HG02610 (cell line): ENCODE measurements around the gene NADK.

Source experiments
- ATAC-seq: cut with Tn5 transposase; IDR thresholded peaks from one replicate; pipeline ENCODE4 v1.9.1; 2021; ENCODE audit warnings: mild to moderate bottlenecking, moderate library complexity; ENCODE audit not compliant: unreplicated experiment

NADK gene

GRCh38 chr1:1768249-1768992 is 9.8 kb downstream of the NADK start:
- no peak for ATAC-seq

DNA sequence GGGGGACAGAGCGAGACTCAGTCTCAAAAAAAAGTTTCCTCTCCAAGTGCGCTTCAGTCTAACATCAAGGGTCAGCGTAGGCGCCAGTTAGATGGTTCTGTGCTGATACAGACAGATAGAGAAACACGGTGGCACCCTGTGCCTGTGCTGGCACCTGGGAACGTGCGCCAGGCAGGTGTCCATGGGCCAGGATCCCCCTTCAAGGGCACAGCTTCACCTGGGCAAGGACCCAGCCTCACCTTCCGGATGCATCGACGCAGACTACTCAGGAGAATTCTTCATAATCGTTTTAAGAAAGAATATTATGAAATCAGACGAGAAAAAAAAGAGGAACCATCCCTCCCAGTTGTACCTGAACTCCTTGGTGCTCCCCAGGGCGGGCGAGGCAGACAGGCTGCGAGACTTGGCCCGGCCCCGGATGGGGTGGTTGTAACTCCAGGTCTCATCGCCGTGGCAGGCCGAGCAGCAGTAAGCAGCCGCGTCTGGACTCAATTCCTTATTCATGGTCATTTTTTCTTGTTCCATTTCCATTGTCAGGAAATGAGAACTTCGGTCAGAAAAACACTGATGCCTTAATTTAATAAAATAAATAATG is 13.3 kb downstream of the NADK start:
- ATAC-seq = no peak

DNA sequence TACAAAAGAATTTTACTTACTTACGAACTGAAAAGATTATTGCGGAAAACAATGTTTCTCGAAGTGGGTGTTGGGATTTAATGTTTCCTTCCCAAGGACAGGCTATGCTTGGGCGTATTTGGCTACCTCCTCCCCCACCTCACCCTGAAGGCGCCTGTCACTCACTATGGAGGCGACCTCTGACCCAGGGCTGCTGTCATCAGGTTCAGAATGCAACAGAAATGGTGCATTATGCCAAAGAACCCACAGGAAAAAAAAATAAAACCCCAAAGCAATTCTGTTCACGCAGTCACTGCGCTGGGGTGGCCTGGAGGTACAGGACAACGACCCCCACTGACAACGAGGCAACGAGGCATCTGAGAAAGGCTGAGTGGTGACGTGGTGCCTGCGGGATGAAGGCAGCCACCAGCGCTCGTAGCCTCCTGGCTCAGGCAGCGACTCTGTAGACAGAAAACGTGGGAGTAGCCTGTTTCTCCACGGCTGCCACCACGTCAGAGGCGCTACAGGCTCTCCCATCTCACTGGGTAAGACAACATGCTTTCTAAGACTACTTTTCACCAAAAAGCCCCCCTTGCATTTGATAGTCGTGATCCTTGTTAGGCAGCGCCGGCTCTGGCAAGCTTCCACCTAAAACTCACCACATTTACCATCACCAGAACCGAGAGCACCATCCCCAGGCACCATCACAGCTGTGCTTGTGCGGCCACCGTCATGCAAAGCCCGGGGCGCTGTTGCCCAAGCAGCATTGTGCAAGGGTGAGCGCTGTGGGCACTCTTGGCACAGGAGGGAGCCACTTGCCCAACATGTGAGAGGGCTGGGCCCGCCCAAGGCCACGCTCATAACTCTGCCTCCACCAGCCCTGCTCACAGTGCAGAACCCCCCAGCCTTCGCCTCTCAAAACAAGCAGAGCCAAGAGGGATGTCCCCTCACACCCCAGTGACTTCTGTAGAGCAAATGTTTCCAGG is 14.3 kb downstream of the NADK start:
- ATAC-seq = no peak

DNA sequence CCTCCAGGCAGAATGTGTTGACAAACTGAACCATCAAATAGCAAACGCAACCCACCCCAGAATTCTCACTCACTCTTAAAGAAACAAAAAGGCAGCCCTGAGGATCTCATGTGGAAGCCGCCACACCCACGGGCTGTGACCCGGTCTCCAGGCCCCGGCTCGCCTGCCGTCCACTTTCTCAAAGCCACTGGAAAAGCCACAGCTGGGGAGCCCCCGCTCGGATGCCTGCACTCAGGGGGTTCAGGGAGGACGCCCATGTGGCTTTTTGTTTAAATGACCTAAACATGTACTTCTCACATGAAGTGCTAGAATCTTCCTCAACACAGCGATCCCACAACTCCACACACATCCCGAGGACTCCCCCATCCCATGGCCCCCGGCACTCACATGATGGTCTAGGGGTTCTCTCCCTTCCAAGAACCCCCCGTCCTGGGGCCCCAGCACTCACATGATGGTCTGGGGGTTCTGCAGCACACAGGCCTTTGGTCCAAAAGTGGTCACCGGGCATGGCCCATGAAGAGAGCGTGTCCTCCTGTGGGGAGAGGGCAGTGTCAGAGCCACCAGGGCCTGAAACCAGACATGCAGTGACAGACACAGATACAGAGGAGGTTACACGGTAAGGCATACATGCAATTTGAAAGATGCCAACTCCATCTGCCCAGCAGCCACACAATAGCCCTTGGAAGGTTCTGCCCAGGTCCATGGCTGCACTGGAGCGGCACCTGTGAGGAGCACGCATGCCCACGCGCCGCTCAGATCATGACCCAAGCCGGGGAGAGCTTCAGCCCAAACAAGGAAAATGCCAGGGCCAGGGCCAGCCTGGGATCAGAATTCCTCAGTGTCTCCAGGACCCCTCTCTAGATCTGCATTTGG is 16.5 kb downstream of the NADK start:
- ATAC-seq = no peak

DNA sequence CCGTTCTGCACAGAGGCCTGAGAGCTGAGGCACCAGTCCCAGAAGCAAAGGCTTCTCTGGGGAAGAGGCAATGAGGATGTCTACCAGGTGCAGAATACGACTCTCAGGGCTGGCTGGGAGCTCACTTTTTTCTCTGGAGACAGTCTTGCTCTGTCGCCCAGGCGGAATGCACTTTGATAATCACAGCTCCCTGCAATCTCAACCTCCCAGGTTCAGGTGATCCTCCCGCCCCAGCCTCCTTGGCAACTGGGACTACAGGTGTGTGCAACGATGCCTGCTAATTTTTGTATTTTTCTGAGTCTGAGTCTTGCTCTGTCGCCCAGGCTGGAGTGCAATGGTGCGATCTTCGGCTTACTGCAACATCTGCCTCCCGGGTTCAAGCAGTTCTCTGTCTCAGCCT is 17.6 kb downstream of the NADK start:
- ATAC-seq = no peak

- no peak for ATAC-seq
Measured at GRCh38 chr1:1760345-1760650, 18.0 kb downstream of the NADK start.

DNA sequence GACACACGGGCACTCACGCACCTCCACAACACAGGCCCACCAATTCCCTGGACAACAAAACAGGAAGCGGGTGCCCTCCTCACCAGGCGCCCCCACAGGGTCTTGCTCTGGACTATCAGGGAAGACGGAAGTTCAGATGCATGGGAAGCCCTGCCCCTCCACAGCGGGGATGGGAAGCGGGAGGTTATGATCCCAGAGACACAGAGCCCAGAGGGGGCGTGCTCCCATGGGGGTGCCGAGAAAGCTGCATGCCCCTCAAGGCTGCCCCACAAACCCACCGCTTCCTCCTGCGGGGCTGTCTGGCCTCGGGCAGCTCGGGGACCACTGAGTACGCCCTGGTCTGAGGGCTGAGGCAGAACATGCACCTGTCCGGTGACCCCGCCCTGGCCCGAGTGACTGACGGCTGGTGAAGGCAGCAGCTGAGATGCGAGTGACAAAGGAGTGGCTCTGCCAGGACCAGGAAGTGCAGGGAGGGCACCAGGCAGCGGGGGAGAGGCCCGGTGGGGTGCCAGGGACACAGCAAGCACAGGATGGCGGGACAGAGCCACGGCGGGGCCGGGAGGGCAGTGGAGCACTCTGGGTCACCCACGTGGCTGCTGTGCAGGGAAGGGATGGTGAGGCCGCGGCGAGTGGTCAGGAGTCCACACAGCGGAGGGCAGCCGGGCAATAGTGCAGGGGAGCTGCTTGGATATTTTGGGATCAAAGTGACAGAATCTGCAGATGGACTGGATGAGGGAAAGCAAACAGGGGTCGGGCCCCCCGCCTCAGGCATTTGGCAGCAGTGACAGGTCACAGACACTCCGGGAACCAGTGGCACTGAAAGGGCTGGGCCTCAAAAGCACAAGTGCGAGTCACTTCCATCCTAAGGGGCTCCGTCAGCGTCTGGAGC is 18.6 kb downstream of the NADK start:
- ATAC-seq = no peak

- ATAC-seq = no peak
Measured at GRCh38 chr1:1758692-1759455, 19.4 kb downstream of the NADK start.

DNA sequence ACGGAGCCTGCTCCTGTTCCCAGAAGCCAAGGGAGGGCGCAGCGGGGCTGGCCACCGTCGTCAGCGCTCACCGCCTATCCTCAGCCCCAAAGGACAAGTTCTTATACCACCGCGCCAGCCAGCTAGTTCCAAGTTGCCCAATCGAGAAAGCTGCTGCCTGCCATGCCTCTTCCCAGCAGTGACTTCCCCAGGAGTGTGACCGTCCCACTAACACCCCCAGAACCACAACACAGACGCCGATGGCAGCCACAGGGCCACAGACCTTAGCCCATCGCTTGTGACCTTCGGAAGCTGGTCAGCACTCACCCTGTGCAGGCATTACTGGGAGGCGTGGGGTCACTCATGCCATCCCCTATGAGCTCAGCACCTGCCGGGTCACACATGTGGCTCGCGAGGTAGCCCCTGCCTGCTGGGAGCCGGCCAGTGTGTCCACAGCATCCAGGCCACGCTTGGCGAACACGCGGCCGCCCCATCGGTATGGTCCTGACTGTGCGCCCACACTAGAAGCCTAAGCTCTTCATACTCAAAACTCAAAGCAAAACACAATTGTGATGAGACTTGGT is 20.1 kb downstream of the NADK start:
- ATAC-seq = no peak

DNA sequence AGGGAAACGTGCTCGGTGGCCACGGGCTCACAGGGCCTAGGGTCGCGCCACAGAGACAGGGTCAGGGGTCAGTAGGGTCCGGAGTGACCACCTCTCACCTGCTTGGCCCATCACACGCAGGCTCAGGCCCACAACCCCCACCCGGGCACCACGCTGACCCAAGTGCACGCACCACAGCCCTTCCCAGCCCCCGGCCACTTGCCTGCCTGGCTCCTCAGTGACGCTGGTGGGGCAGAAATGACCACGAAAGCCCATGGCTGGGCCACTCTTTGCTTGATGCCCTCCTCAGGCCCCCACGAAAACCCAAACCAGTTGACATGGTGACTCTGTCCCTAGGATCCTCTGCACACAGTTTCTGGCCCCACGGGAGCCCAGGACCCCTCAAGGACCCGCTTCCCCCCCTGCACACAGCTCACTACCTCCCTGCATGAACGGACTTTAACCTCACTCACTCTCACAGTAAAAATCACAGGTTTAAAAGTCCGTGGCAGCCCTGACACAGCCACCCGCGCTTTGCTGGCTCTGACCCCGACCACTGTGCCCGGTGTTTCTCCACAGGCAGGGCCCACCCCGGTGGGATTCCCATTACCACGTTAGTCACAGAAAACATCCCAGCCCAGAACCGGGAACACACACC is 20.7 kb downstream of the NADK start:
- ATAC-seq = no peak

DNA sequence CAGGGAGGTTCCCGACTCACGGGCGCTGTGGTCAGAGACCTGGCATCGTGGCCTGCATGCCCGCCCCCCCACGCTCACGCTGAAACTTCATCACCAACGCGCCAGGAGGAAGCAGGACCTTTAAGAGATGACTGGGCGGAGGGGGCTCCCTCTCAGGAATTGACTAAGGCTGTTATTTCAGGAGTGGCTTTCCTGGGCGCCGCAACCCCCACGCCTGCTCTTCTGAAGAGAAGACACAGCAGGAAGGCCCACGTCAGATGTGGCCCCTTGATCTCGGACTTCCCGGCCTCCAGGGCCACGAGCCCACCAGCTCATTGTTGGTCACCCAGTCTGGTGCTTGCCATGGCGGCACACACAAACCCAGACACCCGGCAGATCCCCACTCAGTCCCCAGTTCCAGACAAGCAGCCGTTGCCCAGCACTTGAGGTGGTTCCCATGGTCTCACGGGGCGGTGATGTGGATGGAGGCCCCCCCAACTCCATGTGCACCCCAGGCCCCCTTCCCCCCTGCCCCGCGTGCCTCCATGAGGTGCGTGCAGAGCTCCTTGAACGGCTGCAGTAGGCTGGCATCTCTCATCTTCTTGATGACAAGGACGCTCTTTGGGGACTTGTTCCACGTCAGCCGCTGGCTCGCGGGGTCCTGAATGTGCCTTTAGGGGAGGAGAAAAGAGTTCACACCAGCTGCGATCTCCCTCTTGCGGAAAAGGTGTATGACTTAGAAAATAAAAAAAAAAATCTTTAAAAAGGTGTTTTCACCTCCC is 21.4 kb downstream of the NADK start:
- no peak for ATAC-seq

- ATAC-seq = no peak
Measured at GRCh38 chr1:1755852-1756251, 22.4 kb downstream of the NADK start.

DNA sequence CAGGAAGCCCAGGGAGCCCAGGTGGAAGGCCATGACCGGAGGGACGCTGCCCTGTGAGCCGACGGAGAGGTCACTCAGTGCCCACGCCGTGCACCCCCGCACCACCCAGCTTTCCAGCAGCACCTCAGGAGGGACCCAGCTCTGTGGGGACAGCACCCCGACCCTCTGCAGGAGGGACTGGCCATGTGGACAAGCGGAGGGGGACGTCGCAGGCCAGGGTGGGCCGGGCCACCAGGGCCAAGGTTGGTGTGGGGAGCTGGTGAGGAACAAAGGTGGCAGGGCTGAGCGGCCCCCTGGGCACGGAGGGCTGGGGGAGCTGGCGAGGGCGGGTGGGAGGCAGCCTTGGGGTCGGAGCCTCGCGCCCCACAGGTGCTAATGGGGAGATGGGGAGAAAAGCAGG is 22.8 kb downstream of the NADK start:
- no peak for ATAC-seq

- ATAC-seq = no peak
Measured at GRCh38 chr1:1754051-1754815, 24.0 kb downstream of the NADK start.

DNA sequence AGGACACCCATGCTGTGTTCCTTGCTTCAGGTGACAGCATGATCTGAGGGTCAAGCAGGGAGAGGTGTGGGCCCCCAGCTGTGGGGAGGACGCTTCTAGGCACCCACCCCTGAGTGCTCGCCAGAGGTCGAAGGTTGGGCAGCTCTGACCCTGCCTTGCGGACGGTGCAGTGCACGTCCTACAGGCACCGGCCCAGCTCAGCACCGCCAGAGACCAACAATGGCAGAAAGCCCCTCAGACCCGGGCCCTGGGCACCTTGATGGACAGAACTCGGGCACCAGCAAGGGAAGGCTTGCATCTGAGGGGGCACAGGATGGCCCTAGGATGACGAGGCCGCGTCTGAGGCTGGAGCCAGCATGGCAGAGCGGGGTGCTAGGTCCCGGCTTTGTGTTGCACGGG is 24.7 kb downstream of the NADK start:
- ATAC-seq = no peak

- no peak for ATAC-seq
Measured at GRCh38 chr1:1752636-1753606, 25.3 kb downstream of the NADK start.
